AG10803 (cell line): ENCODE results near the gene HUNK.

Source experiments
- DNase-seq: peaks from one replicate; pipeline ENCODE4 v3.0.0; 2010; ENCODE audit warnings: low read depth
- H3K4me3 ChIP-seq: 2 replicates; pipeline ENCODE4 v1.5.1; 2011; ENCODE audit warnings: mild to moderate bottlenecking, low read length, control low read depth
- CTCF ChIP-seq: conservative IDR thresholded peaks from 2 replicates; pipeline ENCODE4 v1.5.1; 2011; ENCODE audit warnings: mild to moderate bottlenecking, low read length, control low read depth, inconsistent platforms

Gene HUNK

GRCh38 chr21:31844206-31844605 lies 28.6 kb upstream of the HUNK start:
- TF ChIP-seq CTCF, result no peak
- no peak overlapping the region for H3K4me3 ChIP-seq
- DNase-seq, result no peak

- no peak for DNase-seq
- H3K4me3 ChIP-seq, result no peak overlapping the region
- no peak for TF ChIP-seq CTCF
These were observed 27.6 kb upstream of the HUNK start for GRCh38 chr21:31845151-31845729.

- TF ChIP-seq CTCF, result no peak
- H3K4me3 ChIP-seq, result no peak overlapping the region
- no peak for DNase-seq
These were observed 26.1 kb upstream of the HUNK start for GRCh38 chr21:31846690-31847089.

- TF ChIP-seq CTCF, result no peak
- no peak overlapping the region for H3K4me3 ChIP-seq
- no peak for DNase-seq
These were observed 25.1 kb upstream of the HUNK start for GRCh38 chr21:31847761-31848160.

GRCh38 chr21:31848326-31848985 lies 24.4 kb upstream of the HUNK start:
- H3K4me3 ChIP-seq, result no peak overlapping the region
- DNase-seq, result no peak
- no peak for TF ChIP-seq CTCF

- no peak for DNase-seq
- no peak for TF ChIP-seq CTCF
- H3K4me3 ChIP-seq, result no peak overlapping the region
These were observed 21.9 kb upstream of the HUNK start for GRCh38 chr21:31850886-31851285.

GRCh38 chr21:31855180-31855579 lies 17.6 kb upstream of the HUNK start:
- TF ChIP-seq CTCF, result no peak
- H3K4me3 ChIP-seq, result no peak overlapping the region
- DNase-seq, result no peak
